GM23338 (cell line): ENCODE data around the gene RAB3GAP2. TPM values are rescaled to one million over a fixed set of nuclear protein-coding genes. Genes with fewer than 3 reads are reported as not detected.
A peak's percentile ranks its signal among the peaks of the same experiment; 100 is the strongest.

Source experiments
- ATAC-seq: fragments of 200-7000 bp; cut with Tn5 transposase; 3 replicates; pipeline ENCODE4 v1.9.1; 2020
- DNase-seq: peaks from one replicate; pipeline ENCODE4 v3.0.0-alpha.2; 2015; ENCODE audit warnings: low spot score
- H2AFZ ChIP-seq: fragments of 200-600 bp; sonication (generic); 2 replicates; pipeline ENCODE4 v1.8.0; 2016; ENCODE audit warnings: antibody characterized with exemption, mild to moderate bottlenecking, moderate library complexity
- H3F3A ChIP-seq: fragments of 200-600 bp; sonication (generic); replicated peaks from 2 replicates; pipeline ENCODE4 v1.8.0; 2017; ENCODE audit warnings: antibody characterized with exemption, mixed run types, low read depth
- H3K27ac ChIP-seq: fragments of 200-600 bp; sonication (generic); 2 replicates; pipeline ENCODE4 v1.6.1; 2016; ENCODE audit warnings: low read depth
- H3K27me3 ChIP-seq: fragments of 200-600 bp; sonication (generic); 2 replicates; pipeline ENCODE4 v1.8.0; 2016; ENCODE audit warnings: mild to moderate bottlenecking, mixed run types, moderate library complexity; ENCODE audit not compliant: insufficient read depth
- H3K36me3 ChIP-seq: fragments of 200-600 bp; sonication (generic); 2 replicates; pipeline ENCODE4 v1.8.0; 2016; ENCODE audit warnings: mild to moderate bottlenecking; ENCODE audit not compliant: insufficient read depth
- H3K4me1 ChIP-seq: fragments of 200-600 bp; sonication (generic); 2 replicates; pipeline ENCODE4 v1.8.0; 2016; ENCODE audit warnings: mild to moderate bottlenecking, moderate library complexity; ENCODE audit not compliant: insufficient read depth
- H3K4me2 ChIP-seq: fragments of 200-600 bp; sonication (generic); 2 replicates; pipeline ENCODE4 v1.7.1; 2017; ENCODE audit warnings: mixed run types
- H3K4me3 ChIP-seq: fragments of 200-600 bp; sonication (generic); 2 replicates; pipeline ENCODE4 v1.6.1; 2016; ENCODE audit warnings: mixed run types
- H3K79me2 ChIP-seq: fragments of 200-600 bp; sonication (generic); replicated peaks from 2 replicates; pipeline ENCODE4 v1.8.0; 2017; ENCODE audit warnings: mild to moderate bottlenecking; ENCODE audit not compliant: insufficient read depth
- H3K9me2 ChIP-seq: fragments of 200-600 bp; sonication (generic); 2 replicates; pipeline ENCODE4 v1.8.0; 2017; ENCODE audit not compliant: insufficient read depth
- H4K20me1 ChIP-seq: fragments of 200-600 bp; sonication (generic); replicated peaks from 2 replicates; pipeline ENCODE4 v1.8.0; 2017; ENCODE audit warnings: mild to moderate bottlenecking; ENCODE audit not compliant: insufficient read depth
- H3K27ac Mint-ChIP-seq: 2 replicates; pipeline ENCODE4 v1.8.0; 2020; ENCODE audit warnings: inconsistent platforms, mild to moderate bottlenecking, moderate library complexity, mixed read lengths
- H3K27me3 Mint-ChIP-seq: 3 replicates; pipeline ENCODE4 v1.8.0; 2022; ENCODE audit warnings: low read depth, mild to moderate bottlenecking, moderate library complexity, mixed read lengths, inconsistent platforms; ENCODE audit not compliant: insufficient read depth, poor library complexity
- H3K36me3 Mint-ChIP-seq: 3 replicates; pipeline ENCODE4 v1.8.0; 2021; ENCODE audit warnings: low read depth, mild to moderate bottlenecking, inconsistent platforms, moderate library complexity, mixed read lengths
- H3K4me1 Mint-ChIP-seq: 3 replicates; pipeline ENCODE4 v1.8.0; 2020; ENCODE audit warnings: mild to moderate bottlenecking, inconsistent platforms, mixed read lengths
- H3K4me3 Mint-ChIP-seq: 3 replicates; pipeline ENCODE4 v1.8.0; 2021; ENCODE audit warnings: moderate library complexity, mild to moderate bottlenecking, inconsistent platforms, mixed read lengths
- H3K9me3 Mint-ChIP-seq: 3 replicates; pipeline ENCODE4 v1.8.0; 2020; ENCODE audit warnings: moderate library complexity, mild to moderate bottlenecking, inconsistent platforms, mixed read lengths
- ETS1 ChIP-seq: IDR thresholded peaks from 2 replicates; pipeline ENCODE4 v1.6.1; 2016; ENCODE audit warnings: antibody characterized with exemption
- EZH2phosphoT487 ChIP-seq: fragments of 200-600 bp; sonication (generic); IDR thresholded peaks from one replicate; pipeline ENCODE4 v1.8.1; 2018; ENCODE audit warnings: antibody characterized with exemption; ENCODE audit not compliant: unreplicated experiment
- POLR2AphosphoS5 ChIP-seq: IDR thresholded peaks from 2 replicates; pipeline ENCODE4 v1.6.1; 2016; ENCODE audit warnings: antibody characterized with exemption, low read depth
- REST ChIP-seq: IDR thresholded peaks from one replicate; pipeline ENCODE4 v1.6.1; 2018; ENCODE audit warnings: antibody characterized with exemption; ENCODE audit not compliant: unreplicated experiment
- STAT1 ChIP-seq: IDR thresholded peaks from one replicate; pipeline ENCODE4 v1.6.1; 2016; ENCODE audit warnings: antibody characterized with exemption; ENCODE audit not compliant: unreplicated experiment
- polyA plus RNA-seq: library from polyadenylated mRNA; unstranded; fragments of >200 nt; fragmentation: Nextera tagmentation; extraction: Ambion mirVana; gene quantifications from 2 replicates; pipeline ENCODE4 v1.2.1, GENCODE V29; 2016
- total RNA-seq: library from RNA; depleted of rRNA; stranded (reverse); fragments of >200 nt; shearing (Covaris generic); gene quantifications from 2 replicates; pipeline ENCODE4 v1.2.3, GENCODE V29; 2014
- TF ChIP-seq, protein P1 (sequence below): fragments of 250-450 bp; sonication (Bioruptor Pico); IDR thresholded peaks from 2 replicates; pipeline ENCODE4 v1.5.0; 2020; ENCODE audit warnings: mild to moderate bottlenecking, moderate library complexity

Gene RAB3GAP2
- total and polyA plus RNA-seq, 2 experiments from 2014 or later = 19.4 to 44.6 TPM

DNA sequence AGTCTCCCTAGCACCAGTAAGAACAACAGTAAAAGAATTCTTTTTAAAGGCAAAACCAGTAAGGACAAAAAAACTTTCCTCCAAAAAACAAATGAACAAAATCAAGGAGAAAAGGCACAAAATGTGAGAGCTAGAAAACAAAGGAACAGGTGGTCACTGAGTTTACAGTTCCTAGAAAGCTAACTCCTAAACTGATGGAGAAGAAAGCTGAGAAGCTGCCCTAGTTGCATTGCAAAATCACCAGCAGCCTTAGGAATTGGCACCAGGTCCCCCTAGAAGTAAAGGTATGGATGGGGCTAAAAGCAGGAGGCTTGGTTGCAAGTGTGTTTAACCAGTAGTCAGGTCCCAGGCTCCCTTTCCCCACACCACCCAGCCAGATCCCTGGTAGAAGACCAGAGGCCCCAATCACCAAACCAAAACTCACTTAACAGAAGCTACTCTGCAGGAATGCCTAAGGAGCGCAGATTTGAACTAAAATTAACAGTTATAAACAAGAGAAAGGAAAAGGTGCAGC lies 47.6 kb downstream of the RAB3GAP2 start:
- Mint-ChIP-seq H3K4me3 (no peak overlapping the region; the same call in 2 of the 3 replicates), H3K36me3 (peaks cover 12% of the 10 kb centered on the region), H3K9me3 (no peaks in the 10 kb centered on the region), H3K27me3 (peaks cover 5% of the 10 kb centered on the region), H3K27ac (peak overlapping the region; percentile 43), H3K4me1 (peaks cover 63% of the 10 kb centered on the region)
- Histone ChIP-seq H3K4me2 (peak overlapping the region; percentile 40; the same call in 1 of the 2 replicates), H3K79me2 (peaks cover 79% of the 10 kb centered on the region), H3K27me3 (no peaks in the 10 kb centered on the region), H3K9me2 (no peaks in the 10 kb centered on the region), H3K27ac (peak overlapping the region; percentile 61), H3K36me3 (no peaks in the 10 kb centered on the region), H3K4me1 (peaks cover 36% of the 10 kb centered on the region), H3F3A (no peaks in the 10 kb centered on the region), H4K20me1 (no peaks in the 10 kb centered on the region; the same call in 1 of the 2 replicates), H2AFZ (no peak overlapping the region), H3K4me3 (no peak overlapping the region)
- ATAC-seq (peak; percentile 76), DNase-seq (peak; percentile 40)
- TF ChIP-seq ETS1 = no peak
- TF ChIP-seq, protein P1, sequence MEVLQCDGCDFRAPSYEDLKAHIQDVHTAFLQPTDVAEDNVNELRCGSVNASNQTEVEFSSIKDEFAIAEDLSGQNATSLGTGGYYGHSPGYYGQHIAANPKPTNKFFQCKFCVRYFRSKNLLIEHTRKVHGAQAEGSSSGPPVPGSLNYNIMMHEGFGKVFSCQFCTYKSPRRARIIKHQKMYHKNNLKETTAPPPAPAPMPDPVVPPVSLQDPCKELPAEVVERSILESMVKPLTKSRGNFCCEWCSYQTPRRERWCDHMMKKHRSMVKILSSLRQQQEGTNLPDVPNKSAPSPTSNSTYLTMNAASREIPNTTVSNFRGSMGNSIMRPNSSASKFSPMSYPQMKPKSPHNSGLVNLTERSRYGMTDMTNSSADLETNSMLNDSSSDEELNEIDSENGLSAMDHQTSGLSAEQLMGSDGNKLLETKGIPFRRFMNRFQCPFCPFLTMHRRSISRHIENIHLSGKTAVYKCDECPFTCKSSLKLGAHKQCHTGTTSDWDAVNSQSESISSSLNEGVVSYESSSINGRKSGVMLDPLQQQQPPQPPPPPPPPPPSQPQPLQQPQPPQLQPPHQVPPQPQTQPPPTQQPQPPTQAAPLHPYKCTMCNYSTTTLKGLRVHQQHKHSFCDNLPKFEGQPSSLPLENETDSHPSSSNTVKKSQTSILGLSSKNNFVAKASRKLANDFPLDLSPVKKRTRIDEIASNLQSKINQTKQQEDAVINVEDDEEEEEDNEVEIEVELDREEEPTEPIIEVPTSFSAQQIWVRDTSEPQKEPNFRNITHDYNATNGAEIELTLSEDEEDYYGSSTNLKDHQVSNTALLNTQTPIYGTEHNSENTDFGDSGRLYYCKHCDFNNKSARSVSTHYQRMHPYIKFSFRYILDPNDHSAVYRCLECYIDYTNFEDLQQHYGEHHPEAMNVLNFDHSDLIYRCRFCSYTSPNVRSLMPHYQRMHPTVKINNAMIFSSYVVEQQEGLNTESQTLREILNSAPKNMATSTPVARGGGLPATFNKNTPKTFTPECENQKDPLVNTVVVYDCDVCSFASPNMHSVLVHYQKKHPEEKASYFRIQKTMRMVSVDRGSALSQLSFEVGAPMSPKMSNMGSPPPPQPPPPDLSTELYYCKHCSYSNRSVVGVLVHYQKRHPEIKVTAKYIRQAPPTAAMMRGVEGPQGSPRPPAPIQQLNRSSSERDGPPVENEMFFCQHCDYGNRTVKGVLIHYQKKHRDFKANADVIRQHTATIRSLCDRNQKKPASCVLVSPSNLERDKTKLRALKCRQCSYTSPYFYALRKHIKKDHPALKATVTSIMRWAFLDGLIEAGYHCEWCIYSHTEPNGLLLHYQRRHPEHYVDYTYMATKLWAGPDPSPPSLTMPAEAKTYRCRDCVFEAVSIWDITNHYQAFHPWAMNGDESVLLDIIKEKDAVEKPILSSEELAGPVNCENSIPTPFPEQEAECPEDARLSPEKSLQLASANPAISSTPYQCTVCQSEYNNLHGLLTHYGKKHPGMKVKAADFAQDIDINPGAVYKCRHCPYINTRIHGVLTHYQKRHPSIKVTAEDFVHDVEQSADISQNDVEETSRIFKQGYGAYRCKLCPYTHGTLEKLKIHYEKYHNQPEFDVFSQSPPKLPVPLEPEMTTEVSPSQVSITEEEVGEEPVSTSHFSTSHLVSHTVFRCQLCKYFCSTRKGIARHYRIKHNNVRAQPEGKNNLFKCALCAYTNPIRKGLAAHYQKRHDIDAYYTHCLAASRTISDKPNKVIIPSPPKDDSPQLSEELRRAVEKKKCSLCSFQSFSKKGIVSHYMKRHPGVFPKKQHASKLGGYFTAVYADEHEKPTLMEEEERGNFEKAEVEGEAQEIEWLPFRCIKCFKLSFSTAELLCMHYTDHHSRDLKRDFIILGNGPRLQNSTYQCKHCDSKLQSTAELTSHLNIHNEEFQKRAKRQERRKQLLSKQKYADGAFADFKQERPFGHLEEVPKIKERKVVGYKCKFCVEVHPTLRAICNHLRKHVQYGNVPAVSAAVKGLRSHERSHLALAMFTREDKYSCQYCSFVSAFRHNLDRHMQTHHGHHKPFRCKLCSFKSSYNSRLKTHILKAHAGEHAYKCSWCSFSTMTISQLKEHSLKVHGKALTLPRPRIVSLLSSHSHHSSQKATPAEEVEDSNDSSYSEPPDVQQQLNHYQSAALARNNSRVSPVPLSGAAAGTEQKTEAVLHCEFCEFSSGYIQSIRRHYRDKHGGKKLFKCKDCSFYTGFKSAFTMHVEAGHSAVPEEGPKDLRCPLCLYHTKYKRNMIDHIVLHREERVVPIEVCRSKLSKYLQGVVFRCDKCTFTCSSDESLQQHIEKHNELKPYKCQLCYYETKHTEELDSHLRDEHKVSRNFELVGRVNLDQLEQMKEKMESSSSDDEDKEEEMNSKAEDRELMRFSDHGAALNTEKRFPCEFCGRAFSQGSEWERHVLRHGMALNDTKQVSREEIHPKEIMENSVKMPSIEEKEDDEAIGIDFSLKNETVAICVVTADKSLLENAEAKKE = 0 out of 2 replicates have a peak, but pooled peaks have one; percentile 29

- no peak for ATAC-seq
- Mint-ChIP-seq H3K9me3 (no peaks in the 10 kb centered on the region), H3K27me3 (peaks cover 5% of the 10 kb centered on the region), H3K4me1 (peaks cover 69% of the 10 kb centered on the region), H3K4me3 (no peak overlapping the region), H3K27ac (peak overlapping the region; percentile 41; the same call in 1 of the 2 replicates), H3K36me3 (peaks cover 12% of the 10 kb centered on the region)
- no peaks in the 10 kb centered on the region for H3K27me3 ChIP-seq
- H2AFZ ChIP-seq = no peak overlapping the region
- no peaks in the 10 kb centered on the region for H3F3A ChIP-seq
- no peaks in the 10 kb centered on the region for H3K9me2 ChIP-seq
- H3K27ac ChIP-seq = 0 out of 2 replicates have a peak overlapping the region, but pooled peaks have one; percentile 61
- H3K79me2 ChIP-seq = peaks cover 73% of the 10 kb centered on the region
- no peak for DNase-seq
- peaks cover 40% of the 10 kb centered on the region for H3K4me1 ChIP-seq
- H4K20me1 ChIP-seq = no peaks in the 10 kb centered on the region; the same call in 1 of the 2 replicates
- no peak overlapping the region for H3K4me3 ChIP-seq
- H3K36me3 ChIP-seq = no peaks in the 10 kb centered on the region
- H3K4me2 ChIP-seq = no peak overlapping the region
- TF ChIP-seq STAT1 = no peak
- TF ChIP-seq EZH2phosphoT487 = no peak
- TF ChIP-seq POLR2AphosphoS5 = no peak
- no peak for TF ChIP-seq ETS1
- TF ChIP-seq REST = no peak
These were observed 48.2 kb downstream of the RAB3GAP2 start for GRCh38 chr1:220224033-220224432.
